ENCODE measurements around the gene ATP5F1B.

The ATP5F1B gene

DNA sequence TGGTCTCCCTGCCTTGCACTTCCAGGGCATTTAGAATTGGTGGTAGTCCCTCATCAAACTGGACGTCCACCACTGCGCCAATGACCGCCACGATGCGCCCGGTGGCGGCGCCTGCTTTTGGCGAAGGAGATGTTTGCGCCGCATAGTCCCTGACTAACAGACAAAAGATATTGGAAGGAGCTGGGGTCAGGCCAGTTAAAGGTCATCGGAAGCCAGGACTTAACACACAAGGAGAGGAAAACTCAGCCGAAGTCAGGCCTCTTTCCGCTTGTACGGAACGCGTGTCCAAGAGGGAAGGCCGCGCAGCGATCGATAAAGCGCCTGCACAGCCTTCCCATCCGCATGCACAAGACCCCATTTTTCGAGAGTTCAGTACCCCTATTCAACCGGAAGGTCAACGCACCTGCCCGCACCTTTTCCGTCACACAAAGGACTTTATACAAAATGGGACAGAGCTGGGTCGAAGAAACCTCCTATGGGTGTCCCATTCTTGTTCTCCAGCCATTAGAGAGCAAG is 525 bp downstream of the ATP5F1B start:
- DNase-seq = no peak

DNA sequence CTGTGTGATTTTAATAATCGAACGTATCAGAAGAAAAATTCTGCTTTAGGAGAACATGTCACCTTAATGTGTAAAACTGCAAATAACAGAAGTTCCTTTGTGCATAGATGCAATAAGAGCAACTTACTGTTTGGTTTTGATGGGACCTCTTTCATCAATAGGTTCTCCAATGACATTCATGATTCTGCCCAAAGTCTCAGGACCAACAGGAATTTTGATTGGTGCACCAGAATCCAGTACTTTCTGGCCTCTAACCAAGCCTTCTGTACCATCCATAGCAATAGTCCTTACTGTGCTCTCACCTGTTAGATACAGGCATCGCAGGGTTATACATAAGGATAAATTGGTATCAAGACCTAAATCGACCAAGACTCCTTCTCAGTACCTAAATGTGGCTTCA is 1.1 kb downstream of the ATP5F1B start:
- no peak for DNase-seq

DNA sequence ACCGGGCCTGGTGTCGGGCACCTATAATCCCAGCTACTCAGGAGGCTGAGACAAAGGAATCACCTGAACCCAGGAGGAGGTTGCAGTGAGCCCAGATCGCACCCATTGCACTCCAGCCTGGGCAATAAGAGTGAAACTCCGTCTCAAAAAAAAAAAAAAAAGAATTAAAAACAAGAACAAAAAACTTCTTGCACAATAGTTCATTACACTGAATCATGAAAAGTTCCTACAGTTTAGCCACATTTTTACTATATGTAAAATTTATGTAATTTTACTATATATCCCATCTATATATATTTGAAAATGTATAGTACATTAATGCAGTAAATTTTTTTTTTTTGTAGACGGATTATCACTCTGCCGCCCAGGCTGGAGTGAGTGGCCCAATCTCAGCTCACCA is 4.6 kb downstream of the ATP5F1B start:
- DNase-seq = no peak

DNA sequence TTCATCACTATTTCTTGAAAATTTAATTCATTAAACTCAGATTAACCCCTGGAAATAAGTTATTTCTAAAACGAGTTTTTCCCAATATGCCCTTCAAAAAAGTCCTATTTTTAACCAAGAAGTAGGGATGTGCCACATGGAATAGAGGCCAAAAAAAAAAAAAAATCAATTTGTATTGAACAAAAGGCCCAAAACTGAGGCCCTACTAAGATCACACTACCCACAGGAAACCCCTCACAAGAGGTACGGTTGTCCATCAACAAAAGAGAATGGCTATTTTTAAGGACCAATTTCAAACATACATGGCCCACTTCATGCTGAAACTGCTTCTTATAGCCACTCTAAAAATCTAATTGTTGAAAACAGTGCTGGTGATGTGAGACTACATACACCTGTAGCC is 8.2 kb downstream of the ATP5F1B start:
- DNase-seq = no peak

DNA sequence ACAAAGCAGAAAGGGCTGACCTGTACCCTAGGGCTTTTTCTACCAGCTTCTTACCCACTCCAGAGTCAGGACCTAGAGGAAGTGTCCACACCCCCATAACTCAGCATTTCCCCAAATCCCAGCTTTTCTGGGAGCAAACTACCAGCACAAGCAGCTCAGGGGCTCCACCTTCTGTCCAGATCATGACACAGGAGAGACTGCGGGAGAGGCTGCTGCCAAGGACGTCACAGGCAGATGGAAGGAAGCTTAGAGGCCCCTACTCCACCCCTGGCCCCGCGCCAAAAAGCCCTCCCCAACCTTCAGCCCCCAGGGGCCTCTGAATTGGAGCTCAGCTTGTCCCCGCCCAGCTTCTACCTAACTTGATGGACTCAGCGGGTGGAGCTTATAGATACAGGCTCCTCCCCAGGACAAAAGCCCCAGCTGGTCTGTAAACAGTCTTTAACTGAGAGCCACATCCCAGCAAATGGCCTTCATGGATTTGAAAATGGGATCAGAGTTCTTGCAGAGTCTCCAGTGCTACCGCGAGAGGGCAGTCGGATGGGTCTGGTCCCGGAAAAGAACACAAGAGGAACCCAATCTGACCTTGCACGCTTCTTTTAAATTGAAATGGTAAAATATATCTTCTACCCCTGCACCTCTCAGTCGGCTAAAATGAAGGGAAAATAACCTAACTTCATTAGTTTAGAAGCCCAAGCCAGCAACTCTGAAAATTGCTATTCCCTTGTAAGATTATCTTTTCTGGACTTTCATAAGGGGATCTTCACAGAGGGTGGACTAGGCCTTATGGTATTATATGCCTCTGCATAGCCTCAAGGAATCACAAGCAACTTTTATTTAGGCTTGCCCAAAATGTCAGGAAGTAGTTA is 8.9 kb downstream of the ATP5F1B start:
- peak; percentile 86 for DNase-seq

DNA sequence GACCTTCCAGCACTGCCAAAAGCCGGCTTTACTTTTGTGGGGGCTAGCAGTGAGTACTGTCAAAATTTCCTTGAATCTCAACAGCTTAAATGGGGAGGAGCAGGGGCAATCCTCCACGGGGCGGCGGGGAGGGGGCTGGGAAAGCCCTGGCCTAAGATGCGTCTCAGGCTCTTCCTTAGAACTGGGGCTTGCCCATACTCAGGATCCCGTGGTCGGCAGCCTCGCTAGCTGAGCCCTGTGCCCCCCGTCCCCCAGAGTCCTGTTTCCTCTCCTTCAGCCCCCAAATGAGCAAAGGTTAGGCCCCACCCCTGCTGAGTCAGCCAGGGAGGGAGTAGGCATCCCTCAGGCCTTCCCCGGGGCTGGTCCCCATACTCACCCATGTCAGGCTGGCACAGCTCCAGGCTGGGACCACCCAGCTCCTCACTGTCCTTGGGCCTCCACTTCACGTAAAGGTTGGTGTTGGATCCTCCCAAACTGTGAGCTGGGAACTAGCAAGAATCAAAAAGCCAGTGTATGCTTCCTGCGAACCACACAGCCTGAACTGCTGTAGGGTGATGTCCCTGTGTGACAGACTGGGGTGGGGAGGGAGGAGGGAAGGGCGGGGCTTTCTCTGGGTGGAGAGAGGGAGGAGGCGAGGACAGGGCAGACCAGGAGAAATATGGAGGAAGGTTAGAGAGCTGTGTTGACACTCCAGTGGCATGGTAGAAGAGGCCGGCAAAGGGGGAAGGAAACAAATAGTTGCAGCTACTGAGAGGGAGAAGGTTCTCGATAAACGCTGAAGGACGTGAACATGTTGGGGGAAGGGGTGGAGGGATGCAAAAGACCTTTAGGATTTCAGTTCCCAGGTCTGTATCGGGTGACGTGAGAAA is 9.7 kb downstream of the ATP5F1B start:
- peak; percentile 83 for DNase-seq

DNA sequence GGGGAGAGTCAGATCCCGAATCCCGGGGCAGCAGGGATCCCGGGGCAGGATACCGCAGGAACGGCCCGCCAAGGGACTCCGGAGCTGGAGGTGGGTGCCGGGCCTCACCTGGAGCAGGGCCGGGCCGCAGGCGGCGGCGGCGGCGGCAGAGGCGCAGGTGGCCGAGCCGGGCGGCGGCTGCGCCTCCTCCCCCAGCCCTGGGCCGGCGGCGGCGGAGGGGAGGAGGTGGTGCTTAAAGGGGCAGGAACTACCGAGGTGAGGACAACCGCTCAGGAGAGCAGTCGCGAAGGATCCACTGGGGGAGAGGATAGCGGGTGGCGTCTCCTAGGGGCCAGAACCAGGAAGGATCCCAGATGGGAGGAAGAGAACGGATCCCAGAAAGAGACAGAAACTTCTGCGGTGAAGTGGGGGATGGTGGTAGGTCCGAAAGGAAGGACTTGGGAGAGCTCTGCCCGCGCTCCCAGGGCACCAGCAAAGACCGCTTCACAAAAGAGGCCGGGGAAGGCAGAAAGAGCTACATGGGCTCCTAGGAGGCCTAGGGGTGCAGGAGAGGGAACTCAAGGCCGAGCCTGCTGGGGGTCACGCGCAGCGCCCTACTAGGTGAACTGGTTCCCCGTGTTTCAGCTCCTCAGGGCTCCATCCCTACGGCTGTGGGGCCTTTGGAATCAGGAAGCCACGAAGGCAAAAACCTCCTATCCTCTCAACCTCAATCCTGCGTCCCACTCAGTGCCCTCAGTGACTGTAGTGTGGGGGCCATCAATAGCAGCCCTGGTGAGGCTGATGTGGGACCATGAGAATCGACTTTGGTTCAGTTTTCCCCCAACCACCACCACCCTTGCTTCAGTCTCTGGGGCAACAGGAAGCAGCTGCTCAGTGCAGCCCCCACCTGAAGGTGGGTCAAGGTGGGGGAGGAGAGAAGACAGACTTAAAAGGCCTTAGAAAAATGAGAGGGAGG is 10.7 kb downstream of the ATP5F1B start:
- peak; percentile 63 for DNase-seq

DNA sequence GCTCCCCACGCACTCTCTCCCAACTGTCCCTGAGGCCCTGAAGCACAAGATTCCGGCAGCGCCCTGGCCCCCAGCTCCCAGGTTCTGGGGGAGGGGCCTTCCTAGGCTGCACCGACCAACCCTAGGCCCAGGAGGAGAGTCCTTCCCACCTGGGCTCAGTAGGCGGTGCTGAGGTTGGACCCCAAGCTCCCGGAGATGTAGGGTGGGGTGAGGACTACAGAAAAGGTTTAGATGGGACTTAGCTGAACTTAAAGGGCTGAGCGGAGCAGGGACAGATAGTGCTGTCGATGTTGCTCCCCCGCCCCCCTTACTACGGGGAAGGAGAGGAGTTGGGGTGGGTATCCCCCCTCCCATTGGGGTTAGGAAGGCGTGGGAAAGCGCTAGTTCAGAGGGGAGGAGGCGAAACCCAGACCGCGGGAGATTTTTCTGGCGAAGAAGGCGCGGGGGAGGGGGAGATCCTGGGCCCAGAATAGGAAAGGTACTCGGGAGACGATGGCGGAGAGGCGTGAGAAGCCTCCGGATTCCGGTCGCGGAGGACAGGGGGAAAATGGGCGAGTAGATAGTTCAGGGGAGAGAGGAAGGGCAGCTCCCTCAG is 11.4 kb downstream of the ATP5F1B start:
- peak; percentile 41 for DNase-seq

DNA sequence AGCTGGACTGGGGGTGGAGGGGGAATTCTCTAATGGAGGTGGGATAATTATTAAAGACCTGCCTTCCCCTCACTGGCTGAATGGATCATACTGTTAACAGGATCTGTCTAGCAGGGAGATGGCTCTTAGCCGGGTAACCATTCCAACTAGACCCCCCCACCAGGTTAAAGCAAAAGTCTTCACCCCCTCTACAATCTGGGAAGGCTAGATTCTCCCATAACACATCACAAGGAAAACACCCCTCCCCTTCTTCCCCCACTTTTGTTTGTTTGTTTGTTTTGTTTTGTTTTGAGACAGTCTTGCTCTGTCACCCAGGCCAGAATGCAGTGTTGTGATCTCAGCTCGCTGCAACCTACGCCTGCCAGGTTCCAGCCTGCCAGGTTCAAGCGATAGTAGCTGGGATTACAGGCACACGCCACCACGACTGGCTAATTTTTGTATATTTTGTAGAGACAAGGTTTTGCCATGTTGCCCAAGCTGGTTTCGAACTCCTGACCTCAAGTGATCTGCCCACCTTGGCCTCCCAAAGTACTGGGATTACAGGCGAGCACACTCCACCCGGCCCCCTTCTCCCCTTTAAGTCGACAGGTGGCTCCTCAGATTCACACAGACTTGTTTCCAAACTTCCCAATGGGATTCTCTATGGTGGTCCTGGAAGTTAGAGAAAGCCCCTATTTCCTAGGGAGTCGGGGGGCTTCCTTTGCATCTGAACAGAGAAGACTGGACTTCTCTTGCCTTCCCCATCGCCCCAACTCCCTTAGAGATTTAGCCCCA is 12.1 kb downstream of the ATP5F1B start:
- DNase-seq = no peak

DNA sequence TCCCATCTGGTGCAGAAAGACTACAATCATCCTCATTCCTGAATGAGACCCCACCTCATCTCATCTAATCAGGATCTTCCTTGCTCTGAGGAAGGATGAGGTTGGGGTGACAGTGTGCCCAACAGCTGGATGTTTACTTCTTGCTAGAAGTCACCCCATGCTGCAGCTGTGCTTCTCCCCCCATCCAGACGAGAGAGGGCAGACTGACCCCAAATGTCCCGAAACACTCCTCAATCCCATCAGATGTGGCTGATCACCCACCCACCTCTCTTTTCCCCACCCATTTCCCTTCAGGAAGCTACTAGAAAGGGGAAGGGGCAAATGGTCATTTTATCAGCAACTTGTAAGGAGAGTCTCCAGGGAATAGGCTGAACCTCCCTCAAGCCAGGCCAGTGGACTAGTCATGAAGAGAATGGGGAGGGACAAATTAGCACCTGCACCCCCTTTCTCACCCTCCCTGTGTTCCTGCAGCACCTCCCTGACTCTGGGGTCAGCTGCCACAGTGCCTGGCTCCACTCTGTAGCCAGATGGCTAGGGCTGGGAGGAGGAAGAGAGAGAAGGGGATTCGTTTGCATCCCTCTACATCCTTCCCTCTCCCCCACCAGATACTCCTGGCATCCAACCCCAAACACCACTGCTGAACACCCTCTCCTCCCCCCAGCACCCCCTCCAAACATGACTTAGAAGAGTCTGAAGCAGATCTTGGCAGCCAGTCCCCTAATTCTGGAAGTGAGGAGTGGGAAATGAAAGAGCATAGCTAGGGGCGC is 12.9 kb downstream of the ATP5F1B start:
- DNase-seq = no peak

DNA sequence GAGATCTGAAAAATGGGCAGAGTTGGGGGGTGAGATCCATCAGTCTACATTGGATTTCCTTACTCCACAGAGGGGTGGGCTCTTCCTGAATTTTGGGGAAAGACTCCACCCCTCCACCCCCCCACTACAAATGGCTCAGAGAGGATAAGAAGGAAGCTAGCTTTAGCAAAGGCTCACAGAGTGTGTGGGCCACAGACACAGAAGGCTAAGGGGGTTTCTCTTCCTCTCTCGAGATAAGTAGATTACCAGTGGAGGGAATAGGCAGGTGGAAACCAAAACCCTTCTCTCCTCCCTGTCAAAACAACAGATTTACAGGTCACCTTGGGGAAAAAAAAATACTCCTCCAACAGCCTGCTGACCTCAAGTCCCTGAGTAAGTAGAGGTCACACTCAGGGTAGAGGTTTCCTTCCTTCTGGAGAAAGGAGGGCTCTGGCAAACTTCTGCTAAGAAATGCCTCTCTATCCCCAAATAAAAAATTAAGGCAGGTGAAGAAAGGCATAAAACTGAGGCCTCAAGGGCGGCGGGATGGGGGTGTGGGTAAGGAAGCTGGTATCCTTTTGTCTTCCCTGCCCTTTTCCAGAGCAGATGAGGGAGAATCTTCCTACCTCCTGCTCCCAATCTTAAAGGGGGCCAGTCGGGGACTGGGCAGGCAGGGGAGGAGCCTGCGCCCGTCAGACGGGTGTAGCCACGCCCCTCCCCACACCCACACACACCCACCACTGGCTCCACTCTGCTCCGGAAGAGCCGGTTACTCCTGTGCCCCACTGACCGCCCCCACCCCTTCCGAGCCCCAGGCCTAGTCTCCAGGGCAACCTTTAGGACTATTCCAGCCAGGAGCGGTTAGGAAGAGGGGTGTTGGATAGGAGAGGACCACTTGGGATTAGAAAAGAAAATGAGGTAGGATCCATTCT is 13.7 kb downstream of the ATP5F1B start:
- DNase-seq = peak; percentile 65

DNA sequence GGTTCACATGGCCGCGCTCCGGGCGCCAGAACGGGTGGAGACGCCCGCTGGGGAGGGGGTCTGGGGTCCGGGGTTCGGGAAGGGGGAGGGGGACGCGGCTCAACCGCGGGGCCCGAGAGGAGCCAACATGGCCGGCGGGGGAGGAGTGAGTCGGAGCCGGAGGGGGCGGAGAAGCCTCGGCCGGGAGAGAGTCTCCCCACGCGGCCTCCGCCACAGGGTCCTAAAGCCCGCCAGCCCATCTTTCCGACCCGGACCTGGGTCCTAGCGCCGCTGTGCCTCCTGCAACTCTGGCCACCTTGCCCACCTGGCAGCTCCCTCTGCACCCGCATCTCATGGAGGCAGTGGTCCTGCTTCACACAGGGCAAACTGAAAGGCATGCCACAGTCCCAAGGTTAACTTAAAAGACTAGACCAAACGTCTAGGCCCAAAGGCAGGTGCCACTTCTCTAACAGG is 15.6 kb downstream of the ATP5F1B start, which contains the start of gene BAZ2A:
BAZ2A (minus strand) TSS at position 147 of the 453 bp plus-strand sequence. CDS start 12,796 bp downstream, outside the sequence.
- DNase-seq = peak; percentile 89

DNA sequence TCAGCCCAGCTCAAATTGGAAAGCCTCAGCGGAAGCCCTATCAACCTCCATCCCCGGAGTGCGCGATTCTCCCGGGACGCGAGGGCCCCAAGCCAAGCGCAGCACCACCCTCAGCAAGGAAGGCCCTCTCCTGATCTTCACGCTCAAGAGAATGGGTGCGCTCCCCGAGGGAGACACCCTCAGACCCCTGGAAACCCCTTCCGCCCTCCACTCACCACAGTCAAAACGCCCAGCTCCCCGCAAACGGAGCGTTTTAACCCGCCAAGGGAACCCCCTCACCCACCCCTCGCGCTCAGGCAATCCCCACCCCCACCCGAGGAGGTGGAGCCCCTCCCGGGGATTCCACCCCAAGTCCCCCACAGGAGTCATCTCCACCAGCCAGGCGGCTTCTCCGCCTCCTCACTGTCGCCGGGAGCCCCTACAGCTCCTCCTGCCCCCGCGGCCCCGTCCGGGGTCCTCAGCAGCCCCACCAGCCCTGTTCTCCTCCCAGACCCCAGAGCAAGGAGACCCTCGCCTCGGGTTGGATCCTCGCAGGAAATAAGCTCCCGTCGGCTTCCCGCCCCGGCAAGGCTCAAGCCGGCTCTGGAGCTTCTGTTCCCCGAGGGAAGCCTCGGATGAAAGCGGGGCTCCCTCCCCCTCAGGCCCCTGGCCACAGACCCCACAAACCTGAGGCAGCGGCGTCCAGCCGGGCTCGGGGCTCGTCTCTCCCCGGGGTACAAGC is 16.2 kb downstream of the ATP5F1B start:
- DNase-seq = peak; percentile 60

DNA sequence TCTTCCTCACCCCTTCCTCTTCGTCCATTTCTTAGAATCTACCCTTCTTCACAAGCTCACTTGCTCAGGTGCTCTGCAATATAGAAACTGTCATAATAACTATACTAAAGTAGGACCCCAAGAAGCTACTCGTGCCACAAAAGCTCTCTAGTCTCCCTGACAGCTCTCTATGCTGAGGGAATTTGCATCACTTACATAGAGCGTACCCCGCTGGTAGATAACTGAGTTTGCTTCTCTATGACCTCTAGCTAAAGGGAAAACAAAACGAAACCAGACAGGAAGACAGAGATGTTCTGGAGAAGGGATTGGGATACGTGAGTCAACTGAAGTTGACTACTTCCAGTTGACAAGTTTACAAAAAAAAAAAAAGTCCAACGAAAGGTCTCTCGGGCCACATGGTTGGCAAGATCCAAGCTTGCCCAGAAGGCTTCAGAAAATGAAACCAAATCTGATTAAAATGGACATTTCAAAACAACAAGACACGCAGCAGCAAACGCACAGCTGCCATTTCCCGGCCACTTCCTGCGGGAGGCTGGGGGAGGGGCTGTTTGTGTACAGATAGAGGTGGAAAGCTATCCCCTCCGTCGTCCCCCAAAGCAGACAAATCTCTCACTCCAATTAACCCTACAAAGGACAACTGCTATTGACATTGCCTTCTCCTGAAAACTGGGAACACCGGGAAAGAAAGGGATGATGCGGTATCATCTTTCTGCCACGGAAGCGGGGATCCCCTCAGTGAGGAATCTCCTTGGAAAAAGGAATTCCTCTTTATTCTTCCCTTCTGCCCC is 16.9 kb downstream of the ATP5F1B start:
- DNase-seq = peak; percentile 55

DNA sequence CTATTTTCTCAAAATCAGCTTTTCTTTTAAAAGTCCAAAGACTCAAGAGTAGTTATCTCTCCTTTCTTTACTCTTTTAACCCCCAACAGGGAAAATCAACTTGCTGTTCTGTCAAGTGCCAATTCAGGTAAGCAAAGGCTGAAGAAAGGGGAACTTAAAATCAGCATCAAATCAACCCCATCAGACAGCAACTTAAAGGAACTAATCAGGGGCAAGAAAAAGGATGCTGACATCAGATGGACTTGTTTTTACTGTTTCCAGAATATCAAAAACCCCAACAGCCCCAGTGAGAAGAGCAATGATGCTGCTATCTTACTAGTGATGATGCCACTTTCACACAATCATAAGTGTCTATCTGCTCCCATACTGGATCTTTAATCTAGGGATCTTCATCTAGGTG is 19.1 kb downstream of the ATP5F1B start:
- no peak for DNase-seq

DNA sequence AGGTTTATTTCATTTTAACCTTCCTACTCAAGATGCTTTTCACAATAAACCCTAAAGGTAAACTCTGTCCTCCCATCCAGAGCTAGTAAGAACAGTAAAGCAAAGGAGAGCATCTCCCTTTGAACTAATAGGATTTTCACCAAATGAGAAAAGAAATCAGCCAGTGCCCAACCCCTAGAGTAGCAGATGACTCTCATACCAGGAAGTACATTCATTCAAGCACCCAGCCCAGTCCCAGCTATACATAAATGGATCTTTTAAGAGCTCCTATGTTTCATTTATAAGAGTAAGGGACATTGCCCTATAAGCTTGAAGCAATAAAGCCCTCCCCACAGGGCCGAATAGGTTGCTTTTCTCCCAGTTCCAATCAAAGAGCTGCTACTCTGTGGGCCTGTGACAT is 23.2 kb downstream of the ATP5F1B start:
- no peak for DNase-seq

DNA sequence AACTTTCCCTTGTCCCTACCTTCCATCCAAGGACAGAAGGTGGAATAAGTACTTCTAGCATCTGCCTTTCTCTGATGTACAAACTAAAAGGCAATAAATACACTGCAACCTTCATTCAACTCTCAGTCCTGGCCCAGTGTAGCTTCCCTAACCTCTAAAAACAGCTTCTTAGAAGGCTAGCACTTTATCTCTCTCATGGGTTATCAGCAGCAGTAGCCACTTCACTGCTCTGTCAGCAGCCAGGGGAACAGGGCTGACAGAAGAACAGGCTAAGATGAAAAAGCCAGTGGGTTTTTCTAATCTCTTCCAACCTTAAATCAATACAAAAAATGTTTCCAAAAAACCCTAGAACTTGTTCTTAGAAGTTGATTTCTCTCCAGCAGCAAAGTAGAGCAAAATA is 28.9 kb downstream of the ATP5F1B start:
- no peak for DNase-seq

DNA sequence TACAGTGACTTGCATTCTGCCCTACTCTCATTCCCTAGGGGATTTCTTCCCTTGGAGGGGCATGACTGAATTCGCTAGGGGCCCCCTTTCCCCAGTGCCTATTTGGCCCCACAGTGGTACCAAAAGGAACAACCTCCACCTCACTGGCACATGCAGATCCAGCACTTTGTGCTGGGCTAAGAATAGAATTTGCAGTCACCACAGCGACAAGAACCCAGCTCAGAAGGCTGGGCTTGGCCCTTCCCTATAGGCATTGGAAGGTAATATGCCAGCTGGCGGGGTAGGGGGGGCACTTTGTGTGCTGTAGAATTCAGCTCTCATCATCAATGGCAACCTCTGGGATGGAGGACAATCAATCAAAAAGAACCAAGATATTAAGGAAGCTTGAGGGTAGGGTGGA is 29.5 kb downstream of the ATP5F1B start:
- no peak for DNase-seq

All from stimulated activated CD4-positive, alpha-beta T cell treated with anti-CD3 and anti-CD28 coated beads, Interleukin-4, amount 100 ng/mL, for 1 hour (primary cell).